HG02943 (cell line): ENCODE data around the gene PKNOX1.
"Not testable (repeated sequence)": the region's sequence is repeated elsewhere in the genome, so short reads cannot be mapped to it uniquely, and the experiment has no call there.

ENCODE experiments used
- ATAC-seq: cut with Tn5 transposase; IDR thresholded peaks from one replicate; pipeline ENCODE4 v1.9.1; 2021; ENCODE audit warnings: mild to moderate bottlenecking, low read depth, moderate library complexity; ENCODE audit not compliant: unreplicated experiment

The PKNOX1 gene

GRCh38 chr21:42973991-42974831 lies at the start of gene PKNOX1:
TSS of gene PKNOX1 (plus strand) at chr21:42974562. CDS start at chr21:43004382, 29,820 bp downstream.
- peak; percentile 76 for ATAC-seq

GRCh38 chr21:42925114-42925926 lies 49.0 kb upstream of the PKNOX1 start, which contains the start of gene ERVH48-1:
TSS of gene ERVH48-1 (minus strand) at chr21:42925630. CDS start at chr21:42919006, 6,624 bp downstream.
- ATAC-seq, result no peak

- not testable (repeated sequence) for ATAC-seq
Observed at GRCh38 chr21:42927474-42928200, 46.7 kb upstream of the PKNOX1 start.

- ATAC-seq, result no peak
Observed at GRCh38 chr21:42929969-42930368, 44.4 kb upstream of the PKNOX1 start.

- no peak for ATAC-seq
Observed at GRCh38 chr21:42931560-42932235, 42.7 kb upstream of the PKNOX1 start.

GRCh38 chr21:42932378-42933136 lies 41.8 kb upstream of the PKNOX1 start:
- ATAC-seq, result not testable (repeated sequence)

GRCh38 chr21:42933137-42933970 lies 41.0 kb upstream of the PKNOX1 start:
- ATAC-seq, result not testable (repeated sequence)

- not testable (repeated sequence) for ATAC-seq
Observed at GRCh38 chr21:42933973-42934372, 40.4 kb upstream of the PKNOX1 start.

- not testable (repeated sequence) for ATAC-seq
Observed at GRCh38 chr21:42936360-42936759, 38.0 kb upstream of the PKNOX1 start.

GRCh38 chr21:42937034-42937940 lies 37.1 kb upstream of the PKNOX1 start:
- ATAC-seq, result not testable (repeated sequence)

- no peak for ATAC-seq
Observed at GRCh38 chr21:42937960-42938605, 36.3 kb upstream of the PKNOX1 start.

GRCh38 chr21:42938606-42938995 lies 35.8 kb upstream of the PKNOX1 start:
- ATAC-seq, result not testable (repeated sequence)

- no peak for ATAC-seq
Observed at GRCh38 chr21:42939582-42940413, 34.6 kb upstream of the PKNOX1 start.

GRCh38 chr21:42941696-42942085 lies 32.7 kb upstream of the PKNOX1 start:
- no peak for ATAC-seq

- ATAC-seq, result no peak
Observed at GRCh38 chr21:42942244-42942643, 32.1 kb upstream of the PKNOX1 start.
